ENCODE data around the gene COPS8. TPM values are rescaled to one million over a fixed set of nuclear protein-coding genes. Genes with fewer than 3 reads are reported as not detected.
A peak's percentile ranks its signal among the peaks of the same experiment; 100 is the strongest.

COPS8 gene
- total and polyA plus RNA-seq, 3 donors from 2014 or later, result 104 to 117 (median 108) TPM

DNA sequence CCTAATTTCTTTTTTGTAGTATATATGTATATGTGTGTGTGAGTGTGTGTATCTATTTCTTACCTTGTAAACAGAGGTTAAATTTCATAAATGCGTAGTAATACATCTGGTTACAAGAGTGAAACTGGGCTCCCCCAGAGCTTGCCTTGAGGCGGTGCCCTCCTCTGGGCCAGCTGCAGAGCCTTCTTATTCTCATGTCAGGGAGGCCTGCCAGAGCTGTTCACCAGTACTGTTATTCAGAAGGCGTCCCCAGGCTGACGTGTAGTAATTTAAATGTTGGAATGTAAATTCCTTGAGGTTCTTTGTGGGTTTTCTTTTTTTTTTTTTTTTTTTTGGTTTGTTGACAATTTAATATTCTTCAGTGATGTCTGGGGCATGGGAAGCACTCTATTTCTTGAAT, 11.2 kb downstream of the COPS8 start:
- no peak overlapping the region for H3K27ac ChIP-seq
- TF ChIP-seq, protein P1, sequence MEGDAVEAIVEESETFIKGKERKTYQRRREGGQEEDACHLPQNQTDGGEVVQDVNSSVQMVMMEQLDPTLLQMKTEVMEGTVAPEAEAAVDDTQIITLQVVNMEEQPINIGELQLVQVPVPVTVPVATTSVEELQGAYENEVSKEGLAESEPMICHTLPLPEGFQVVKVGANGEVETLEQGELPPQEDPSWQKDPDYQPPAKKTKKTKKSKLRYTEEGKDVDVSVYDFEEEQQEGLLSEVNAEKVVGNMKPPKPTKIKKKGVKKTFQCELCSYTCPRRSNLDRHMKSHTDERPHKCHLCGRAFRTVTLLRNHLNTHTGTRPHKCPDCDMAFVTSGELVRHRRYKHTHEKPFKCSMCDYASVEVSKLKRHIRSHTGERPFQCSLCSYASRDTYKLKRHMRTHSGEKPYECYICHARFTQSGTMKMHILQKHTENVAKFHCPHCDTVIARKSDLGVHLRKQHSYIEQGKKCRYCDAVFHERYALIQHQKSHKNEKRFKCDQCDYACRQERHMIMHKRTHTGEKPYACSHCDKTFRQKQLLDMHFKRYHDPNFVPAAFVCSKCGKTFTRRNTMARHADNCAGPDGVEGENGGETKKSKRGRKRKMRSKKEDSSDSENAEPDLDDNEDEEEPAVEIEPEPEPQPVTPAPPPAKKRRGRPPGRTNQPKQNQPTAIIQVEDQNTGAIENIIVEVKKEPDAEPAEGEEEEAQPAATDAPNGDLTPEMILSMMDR (IDR thresholded peaks at IDR 0.05), result no peak
- no peak for TF ChIP-seq POLR2A (IDR thresholded peaks at IDR 0.05)
- H3K36me3 ChIP-seq (ENCODE audit: low read depth, missing control alignments), result no peaks in the 10 kb centered on the region
- no peaks in the 10 kb centered on the region for H3K9me3 ChIP-seq
- WGBS, 2 donors, result 94 to 96% methylated on average over 4 of the region's 4 CpGs
- intact Hi-C loops (cut with DNase I; ENCODE audit: low total_unique reads), result no loop called here
- no peak for DNase-seq
- H3K27me3 ChIP-seq, result no peaks in the 10 kb centered on the region
- H3K4me3 ChIP-seq, result no peak overlapping the region
- no peaks in the 10 kb centered on the region for H3K4me1 ChIP-seq

DNA sequence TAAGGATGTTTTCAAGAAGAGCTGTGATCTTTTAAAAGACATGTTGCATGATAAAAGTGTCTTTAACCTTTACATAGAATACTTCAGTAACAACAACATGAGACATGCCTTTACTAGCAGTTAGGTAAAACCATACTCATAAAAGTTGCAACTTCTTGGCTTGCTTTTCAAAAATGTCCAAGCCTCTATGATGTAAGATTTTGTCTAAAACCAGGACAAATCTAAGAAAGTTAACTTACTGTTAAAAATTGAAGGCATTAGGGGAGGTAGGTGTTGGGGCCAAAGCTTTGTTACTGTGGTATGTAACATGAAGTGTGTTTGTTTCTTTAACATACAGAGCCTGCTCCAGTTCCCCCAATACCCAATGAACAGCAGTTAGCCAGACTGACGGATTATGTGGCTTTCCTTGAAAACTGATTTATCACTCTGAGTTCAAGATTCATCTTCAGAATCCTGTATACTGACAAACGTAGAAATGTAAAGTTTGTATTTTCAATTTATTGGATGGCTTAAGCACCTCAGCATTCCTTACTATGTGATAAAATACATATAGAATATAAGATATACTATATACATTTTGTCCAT, 11.7 kb downstream of the COPS8 start:
- Histone ChIP-seq H3K27ac (peak overlapping the region in 1 of 2 donors; percentile 36), H3K27me3 (no peaks in the 10 kb centered on the region), H3K4me3 (no peak overlapping the region), H3K4me1 (no peaks in the 10 kb centered on the region), H3K9me3 (no peaks in the 10 kb centered on the region), H3K36me3 (ENCODE audit: low read depth, missing control alignments) (no peaks in the 10 kb centered on the region)
- DNase-seq, result no peak
- intact Hi-C loops (cut with DNase I; ENCODE audit: low total_unique reads), result no loop called here
- WGBS, 2 donors, result 90 to 95% methylated on average over 2 of the region's 2 CpGs
- no peak for TF ChIP-seq POLR2A (IDR thresholded peaks at IDR 0.05)
- TF ChIP-seq, protein P1 (IDR thresholded peaks at IDR 0.05), result no peak

DNA sequence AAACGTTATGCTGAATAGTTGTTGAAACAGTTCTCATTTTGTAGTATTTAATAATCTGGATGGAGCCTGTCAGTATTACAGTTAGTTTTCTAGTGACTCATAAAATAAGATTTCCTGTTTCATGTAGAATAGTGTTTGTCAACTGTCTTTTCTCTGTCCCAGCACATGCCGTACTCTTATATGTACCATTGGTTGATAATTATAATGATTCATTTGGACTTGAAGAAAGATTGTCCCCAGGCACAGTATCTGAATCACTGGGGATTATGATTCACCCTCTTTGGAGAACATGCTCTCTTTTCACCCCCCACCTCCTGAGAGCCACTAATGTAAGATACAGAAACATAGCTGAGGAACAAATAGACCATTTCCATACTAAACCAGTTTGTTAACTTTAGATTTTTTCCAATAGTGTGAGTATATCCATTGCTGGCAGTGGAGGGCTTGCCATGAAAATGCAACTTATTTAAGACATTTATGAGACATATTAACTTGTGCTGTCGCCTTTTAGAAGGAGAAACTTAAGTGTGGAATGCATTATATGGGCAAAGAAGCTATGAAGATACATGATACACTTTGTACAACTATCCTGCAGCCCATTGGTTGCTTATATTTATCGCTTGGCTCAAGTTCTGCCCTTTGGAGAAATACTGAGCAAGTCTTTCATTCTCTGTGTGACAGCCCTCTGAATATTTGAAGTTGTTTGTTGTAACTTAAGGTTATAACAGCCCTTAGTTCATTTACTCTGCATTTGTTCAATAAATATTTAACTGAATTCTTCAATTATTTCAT, 12.4 kb downstream of the COPS8 start:
- H3K4me3 ChIP-seq, result no peak overlapping the region
- H3K27ac ChIP-seq, result peak overlapping the region in 1 of 2 donors; percentile 36
- H3K4me1 ChIP-seq, result no peaks in the 10 kb centered on the region
- no peak for DNase-seq
- intact Hi-C loops (cut with DNase I; ENCODE audit: low total_unique reads), result no loop called here
- H3K9me3 ChIP-seq, result no peaks in the 10 kb centered on the region
- no peaks in the 10 kb centered on the region for H3K36me3 ChIP-seq (ENCODE audit: low read depth, missing control alignments)
- H3K27me3 ChIP-seq, result no peaks in the 10 kb centered on the region
- TF ChIP-seq POLR2A (IDR thresholded peaks at IDR 0.05), result no peak
- TF ChIP-seq, protein P1 (IDR thresholded peaks at IDR 0.05), result no peak
- 88 to 91% methylated on average over 4 of the region's 4 CpGs for WGBS, 2 donors

DNA sequence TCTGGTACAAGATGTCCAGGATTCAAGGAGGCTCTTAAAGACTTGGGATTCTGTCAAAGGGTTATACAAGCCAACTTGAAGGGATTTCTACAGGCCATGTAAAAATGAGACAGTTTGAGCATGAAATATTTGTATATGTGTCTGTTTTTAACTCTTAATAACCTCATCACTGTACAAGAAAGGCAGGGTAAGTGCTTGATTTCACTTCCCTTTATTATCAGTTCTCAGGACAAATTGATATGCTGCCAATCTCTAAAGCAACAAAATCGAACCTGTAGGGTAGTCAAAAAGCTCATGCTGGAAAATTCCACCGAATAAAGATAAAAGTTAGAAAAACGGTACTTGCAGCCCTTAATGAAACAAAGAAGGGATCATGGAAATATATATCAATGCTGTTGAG, 14.1 kb downstream of the COPS8 start:
- no peaks in the 10 kb centered on the region for H3K9me3 ChIP-seq
- peak overlapping the region in 1 of 2 donors; percentile 74 for H3K27ac ChIP-seq
- H3K27me3 ChIP-seq, result no peaks in the 10 kb centered on the region
- no peaks in the 10 kb centered on the region for H3K36me3 ChIP-seq (ENCODE audit: low read depth, missing control alignments)
- TF ChIP-seq POLR2A (IDR thresholded peaks at IDR 0.05), result no peak
- TF ChIP-seq, protein P1 (IDR thresholded peaks at IDR 0.05), result no peak
- H3K4me3 ChIP-seq, result no peak overlapping the region
- intact Hi-C loops (cut with DNase I; ENCODE audit: low total_unique reads), result no loop called here
- 47 to 54% methylated on average over 3 of the region's 3 CpGs for WGBS, 2 donors
- no peaks in the 10 kb centered on the region for H3K4me1 ChIP-seq
- no peak for DNase-seq

Data from testis (tissue), 3 donors.